ENCODE results near the gene OSM.

The OSM gene

GRCh38 chr22:30250039-30250565, 16.5 kb downstream of the OSM start:
- in situ Hi-C loops (cut with HindIII; ENCODE audit: low pct_ligation_motif_present, low pct_unique_long_range_greater_than_20kb, low sequenced_read_pairs): no loop called here
- no peak for DNase-seq

DNA sequence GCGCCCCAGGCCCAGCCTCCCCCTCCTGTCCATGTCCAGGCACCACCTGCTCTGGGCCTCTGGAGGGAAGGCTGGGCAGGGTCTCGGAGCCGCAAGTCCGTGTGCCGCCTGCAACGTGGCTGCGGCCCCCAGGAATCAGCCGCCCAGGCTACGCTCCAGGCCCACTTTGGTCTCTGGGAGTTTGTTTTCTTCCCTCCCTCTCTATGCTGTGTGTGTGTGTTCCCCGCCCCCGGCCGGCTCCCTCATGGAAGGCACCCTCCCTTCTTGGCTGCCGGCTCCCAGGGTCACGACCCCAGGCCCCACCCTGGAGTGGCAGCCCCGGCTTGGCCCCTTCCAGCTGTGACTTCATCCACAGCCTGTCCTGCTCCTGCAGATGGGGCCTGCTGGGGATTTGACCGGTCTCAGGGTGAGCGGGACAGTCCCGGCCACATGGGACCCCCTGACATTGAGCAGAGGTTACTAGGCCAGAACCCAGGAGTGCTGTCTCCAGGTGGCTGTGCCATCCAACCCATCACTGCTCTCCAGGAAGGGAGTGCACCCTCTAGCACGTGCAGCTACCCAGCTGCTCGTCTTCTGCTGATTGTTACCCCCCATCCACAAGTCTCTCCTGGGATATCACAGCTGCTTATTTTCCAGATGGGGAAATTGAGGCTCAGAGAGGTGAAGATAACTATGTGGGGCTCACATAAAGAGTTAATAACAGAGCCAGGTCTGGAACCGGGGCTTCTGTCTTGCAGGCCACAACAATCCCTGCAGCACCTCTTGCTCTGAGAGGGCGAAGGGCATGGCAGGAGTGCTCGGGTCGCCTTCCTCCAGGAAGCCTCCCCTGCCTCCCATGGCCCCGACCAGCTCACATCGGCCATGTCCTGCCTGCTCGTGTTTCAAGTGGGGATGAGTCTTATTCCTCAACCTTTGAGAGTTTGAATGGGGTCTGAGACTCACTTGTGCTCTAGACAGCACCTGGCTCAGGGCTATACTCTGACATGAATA, 17.3 kb downstream of the OSM start:
- no peak for DNase-seq
- in situ Hi-C loops (cut with HindIII; ENCODE audit: low pct_ligation_motif_present, low pct_unique_long_range_greater_than_20kb, low sequenced_read_pairs): no loop called here

DNA sequence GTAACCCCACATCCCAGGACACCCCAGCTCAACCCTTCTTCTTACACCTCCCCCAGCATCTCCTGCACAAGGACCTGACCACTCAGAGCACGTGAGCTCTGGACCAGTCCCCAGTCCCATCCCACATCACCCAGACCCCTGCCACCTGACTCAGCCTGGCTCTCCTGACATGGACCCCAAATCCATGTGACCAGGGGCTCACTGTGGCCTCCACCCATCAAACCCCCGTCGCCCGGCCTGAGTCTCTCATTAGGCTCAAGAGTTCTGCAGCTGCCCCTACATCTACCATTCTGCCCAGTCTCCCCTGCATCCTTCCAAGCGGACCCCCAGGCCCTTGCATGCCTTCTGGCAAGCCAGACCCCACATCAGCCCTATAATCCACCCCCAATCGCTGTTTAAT, 18.2 kb downstream of the OSM start:
- DNase-seq: no peak
- in situ Hi-C loops (cut with HindIII; ENCODE audit: low pct_ligation_motif_present, low pct_unique_long_range_greater_than_20kb, low sequenced_read_pairs): no loop called here

GRCh38 chr22:30247974-30248373, 18.7 kb downstream of the OSM start:
- in situ Hi-C loops (cut with HindIII; ENCODE audit: low pct_ligation_motif_present, low pct_unique_long_range_greater_than_20kb, low sequenced_read_pairs): no loop called here

DNA sequence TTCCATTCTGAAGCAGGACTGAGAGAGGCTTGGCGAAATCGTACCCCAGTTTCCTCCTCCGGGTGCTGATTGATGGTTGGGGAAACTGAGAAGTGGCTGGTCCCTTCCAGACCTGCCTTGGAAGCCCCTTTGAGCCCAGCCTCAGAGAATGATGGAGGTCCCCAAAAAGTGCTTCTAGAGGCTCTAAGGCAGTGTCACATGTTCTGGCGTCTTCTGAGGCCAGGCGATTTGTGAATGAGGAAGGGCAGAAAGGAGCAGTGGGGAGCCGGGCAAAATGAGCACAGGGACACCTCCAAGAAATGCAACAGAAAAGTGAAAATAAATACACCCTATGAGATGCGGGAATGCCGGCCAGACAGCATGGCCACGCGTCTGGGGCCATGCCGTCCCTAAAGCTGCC, 19.1 kb downstream of the OSM start:
- in situ Hi-C loops (cut with HindIII; ENCODE audit: low pct_ligation_motif_present, low pct_unique_long_range_greater_than_20kb, low sequenced_read_pairs): no loop called here
- DNase-seq: no peak

More at GRCh38 chr22:30247974-30248373, 18.7 kb downstream of the OSM start:
- DNase-seq: no peak

DNA sequence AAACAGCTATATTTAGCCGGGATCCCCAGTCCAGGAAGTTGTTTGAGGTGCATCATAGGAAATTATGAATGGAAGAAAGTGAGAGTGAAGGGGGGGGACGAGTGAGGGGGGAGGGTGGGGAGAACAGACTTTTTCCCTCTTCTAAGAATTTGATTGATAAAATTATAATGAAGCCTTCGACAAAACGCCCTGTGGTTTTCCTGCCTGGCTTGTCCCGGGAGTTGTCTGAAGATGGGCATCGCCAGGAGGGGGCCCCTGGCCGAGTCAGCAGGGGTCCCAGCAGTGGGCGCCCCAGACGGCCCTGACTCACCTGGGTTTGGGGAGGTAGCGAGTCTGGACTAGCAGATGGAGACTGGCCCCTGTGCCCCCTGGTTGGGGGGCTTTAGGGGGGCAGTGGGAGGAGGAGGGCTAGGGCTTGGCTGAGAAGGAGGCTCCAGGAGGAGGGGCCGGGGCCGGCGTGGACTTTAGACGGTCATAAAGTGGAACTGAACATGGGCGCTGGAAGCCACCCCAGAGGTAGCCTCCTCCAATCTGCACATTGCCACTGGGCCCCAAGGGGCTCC, 19.8 kb downstream of the OSM start:
- DNase-seq: no peak

GRCh38 chr22:30245985-30246813, 20.5 kb downstream of the OSM start, which contains the start of gene LIF:
TSS of gene LIF (minus strand) at chr22:30246759. CDS start at chr22:30246695, 64 bp downstream.
- DNase-seq: no peak
- in situ Hi-C loops (cut with HindIII; ENCODE audit: low pct_ligation_motif_present, low pct_unique_long_range_greater_than_20kb, low sequenced_read_pairs): no loop called here

More for the DNA sequence above, 19.8 kb downstream of the OSM start:
- in situ Hi-C loops (cut with HindIII; ENCODE audit: low pct_ligation_motif_present, low pct_unique_long_range_greater_than_20kb, low sequenced_read_pairs): no loop called here

DNA sequence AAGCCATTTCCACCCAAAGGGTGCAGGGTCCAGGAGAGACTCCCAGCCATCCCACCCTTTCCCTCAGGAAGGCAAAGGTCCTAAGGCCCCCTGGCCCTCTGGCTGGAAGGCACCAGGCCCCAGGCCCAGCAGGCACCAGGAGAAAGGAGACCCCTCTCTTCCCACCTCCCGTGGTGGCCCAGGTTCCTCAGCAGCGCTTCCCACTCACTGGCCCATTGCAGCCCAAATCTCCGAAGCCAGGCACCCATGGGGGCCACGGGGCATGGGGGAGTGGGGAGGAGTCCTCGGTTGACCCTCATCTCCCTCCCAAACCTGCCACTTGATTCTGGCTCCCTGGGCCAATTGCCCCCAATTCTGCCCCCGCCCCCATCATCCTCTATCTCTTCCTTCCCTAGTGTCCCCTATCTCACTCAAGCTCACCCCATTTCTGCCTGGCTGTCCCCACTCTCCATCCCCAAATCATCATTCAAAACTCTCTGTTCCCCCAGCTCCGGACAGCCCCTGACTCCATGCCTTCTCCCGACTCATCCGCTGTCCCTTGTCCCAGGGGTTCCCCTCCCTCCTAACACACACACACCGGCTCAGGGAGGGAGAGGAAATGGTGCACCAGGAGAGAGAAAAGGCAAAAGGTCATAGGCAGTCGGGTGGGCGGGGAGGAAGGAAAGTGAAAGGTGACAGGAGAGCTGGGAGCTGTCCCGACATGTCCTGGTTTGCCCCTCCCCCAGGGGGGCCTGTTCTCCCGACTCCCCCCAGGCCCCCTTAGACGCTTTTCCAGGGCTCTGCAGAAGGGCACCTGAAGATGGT, 21.3 kb downstream of the OSM start:
- in situ Hi-C loops (cut with HindIII; ENCODE audit: low pct_ligation_motif_present, low pct_unique_long_range_greater_than_20kb, low sequenced_read_pairs): no loop called here
- no peak for DNase-seq

DNA sequence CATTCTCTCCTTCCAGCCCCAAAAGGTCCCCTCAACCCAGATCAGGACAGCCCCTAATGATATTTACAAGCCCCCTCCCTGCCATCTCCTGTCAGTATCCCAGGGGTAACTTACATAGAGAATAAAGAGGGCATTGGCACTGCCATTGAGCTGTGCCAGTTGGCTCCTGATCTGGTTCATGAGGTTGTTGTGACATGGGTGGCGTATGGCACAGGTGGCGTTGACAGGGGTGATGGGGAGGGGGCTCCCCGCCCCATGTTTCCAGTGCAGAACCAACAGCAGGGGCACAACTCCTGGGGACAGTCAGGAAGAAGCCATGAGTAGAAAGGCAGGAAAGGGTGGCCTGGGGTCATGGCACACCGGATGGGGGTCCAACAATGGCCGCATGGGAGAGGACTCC, 22.0 kb downstream of the OSM start:
- in situ Hi-C loops (cut with HindIII; ENCODE audit: low pct_ligation_motif_present, low pct_unique_long_range_greater_than_20kb, low sequenced_read_pairs): no loop called here
- DNase-seq: no peak

DNA sequence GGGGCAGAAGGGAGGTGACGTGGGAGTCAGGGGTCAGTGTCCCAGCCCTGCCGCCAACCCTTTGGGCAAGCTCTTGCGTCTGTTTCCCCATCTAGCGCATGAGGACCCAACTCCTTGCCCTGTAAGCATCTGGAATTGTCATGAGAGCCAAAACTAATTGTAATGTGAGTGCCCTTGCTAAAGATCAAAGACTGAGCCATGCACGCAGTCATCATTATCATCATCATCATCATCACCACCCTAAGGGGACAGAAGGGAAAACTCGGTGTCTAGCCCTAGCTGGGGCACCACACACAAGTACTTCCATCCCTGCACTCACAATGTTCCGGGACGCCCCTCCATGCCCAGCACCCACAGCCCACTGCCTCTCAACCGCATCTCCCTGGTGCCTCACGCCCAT, 22.6 kb downstream of the OSM start:
- DNase-seq: no peak
- in situ Hi-C loops (cut with HindIII; ENCODE audit: low pct_ligation_motif_present, low pct_unique_long_range_greater_than_20kb, low sequenced_read_pairs): no loop called here

- no peak for DNase-seq
- in situ Hi-C loops (cut with HindIII; ENCODE audit: low pct_ligation_motif_present, low pct_unique_long_range_greater_than_20kb, low sequenced_read_pairs): no loop called here
Measured at GRCh38 chr22:30243661-30244060, 23.0 kb downstream of the OSM start.

GRCh38 chr22:30241576-30242371, 24.9 kb downstream of the OSM start:
- in situ Hi-C loops (cut with HindIII; ENCODE audit: low pct_ligation_motif_present, low pct_unique_long_range_greater_than_20kb, low sequenced_read_pairs): no loop called here
- DNase-seq: no peak

- in situ Hi-C loops (cut with HindIII; ENCODE audit: low pct_ligation_motif_present, low pct_unique_long_range_greater_than_20kb, low sequenced_read_pairs): no loop called here
- DNase-seq: no peak
Measured at GRCh38 chr22:30240541-30241417, 25.9 kb downstream of the OSM start.

DNA sequence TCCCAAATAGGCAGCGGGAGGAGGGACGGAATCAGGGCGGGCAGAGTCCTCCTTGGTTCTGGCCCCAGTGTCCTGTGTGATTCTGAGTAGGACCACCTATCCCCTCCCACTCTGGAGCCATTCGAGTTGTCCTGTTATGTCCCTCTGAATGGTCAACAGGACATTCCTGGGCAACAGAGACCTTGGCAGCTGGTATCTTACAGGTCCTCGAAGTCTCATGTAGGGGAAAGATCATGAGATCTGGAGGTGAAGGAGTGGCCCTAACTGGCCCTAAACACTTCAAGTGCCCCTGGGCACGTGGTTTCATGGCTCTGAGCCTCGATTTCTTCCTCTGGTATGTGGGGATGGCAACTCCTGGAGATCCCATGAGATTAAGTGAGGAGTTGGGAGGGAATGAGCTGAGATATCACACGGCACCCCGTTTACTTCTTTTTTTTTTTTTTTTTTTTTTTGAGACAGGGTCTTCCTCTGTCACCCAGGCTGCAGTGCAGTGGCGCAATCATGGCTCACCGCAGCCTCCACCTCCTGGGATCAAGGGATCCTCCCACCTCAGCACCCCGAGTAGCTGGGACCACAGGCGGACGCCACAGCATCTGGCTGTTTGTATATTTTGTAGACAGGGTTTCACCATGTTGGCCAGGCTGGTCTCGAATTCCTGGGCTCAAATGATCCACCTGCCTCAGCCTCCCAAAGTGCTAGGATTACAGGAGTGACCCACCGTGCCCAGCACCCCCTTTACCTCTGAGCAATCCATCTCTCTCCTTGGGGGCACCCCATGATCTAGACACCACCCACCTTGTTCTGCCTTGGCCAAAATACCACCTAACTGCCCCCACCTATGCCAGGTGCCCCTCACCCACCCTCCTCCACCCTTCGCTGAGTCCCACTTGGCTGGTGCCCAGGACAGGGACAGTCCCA, 26.9 kb downstream of the OSM start:
- in situ Hi-C loops (cut with HindIII; ENCODE audit: low pct_ligation_motif_present, low pct_unique_long_range_greater_than_20kb, low sequenced_read_pairs): no loop called here
- no peak for DNase-seq

- in situ Hi-C loops (cut with HindIII; ENCODE audit: low pct_ligation_motif_present, low pct_unique_long_range_greater_than_20kb, low sequenced_read_pairs): no loop called here
- DNase-seq: peak; percentile 81
Measured at GRCh38 chr22:30238661-30239487, 27.8 kb downstream of the OSM start.

Data from ACHN (cell line).